Skeletal muscle satellite cell (primary cell): ENCODE results near the gene FAM3B.

Source experiments
- H3K27me3 ChIP-seq: 2 replicates; pipeline ENCODE4 v1.7.0; 2013; ENCODE audit warnings: low read length; ENCODE audit not compliant: control insufficient read depth, insufficient read depth
- H3K36me3 ChIP-seq: 2 replicates; pipeline ENCODE4 v1.7.0; 2013; ENCODE audit warnings: mild to moderate bottlenecking, control low read depth, low read length; ENCODE audit not compliant: insufficient read depth
- H3K4me1 ChIP-seq: 2 replicates; pipeline ENCODE4 v1.7.0; 2013; ENCODE audit warnings: low read length; ENCODE audit not compliant: control insufficient read depth, insufficient read depth
- H3K4me2 ChIP-seq: 2 replicates; pipeline ENCODE4 v1.7.0; 2013; ENCODE audit warnings: mild to moderate bottlenecking, low read length
- H3K4me3 ChIP-seq: 2 replicates; pipeline ENCODE4 v1.7.0; 2013; ENCODE audit warnings: low read length
- H3K9ac ChIP-seq: 2 replicates; pipeline ENCODE4 v1.7.0; 2013; ENCODE audit warnings: mild to moderate bottlenecking, low read depth, low read length, moderate library complexity
- H3K9me3 ChIP-seq: replicated peaks from 2 replicates; pipeline ENCODE4 v1.7.0; 2013; ENCODE audit warnings: mild to moderate bottlenecking, control low read depth, low read length

The FAM3B gene

GRCh38 chr21:41405321-41405720 is 88.7 kb downstream of the FAM3B start:
- Histone ChIP-seq H3K27me3 (peaks cover 11% of the 10 kb centered on the region), H3K4me3 (no peak overlapping the region), H3K9me3 (no peaks in the 10 kb centered on the region), H3K9ac (no peak overlapping the region), H3K36me3 (no peaks in the 10 kb centered on the region), H3K4me1 (no peaks in the 10 kb centered on the region), H3K4me2 (no peak overlapping the region)

GRCh38 chr21:41406340-41406739 is 89.7 kb downstream of the FAM3B start:
- Histone ChIP-seq H3K27me3 (peaks cover 11% of the 10 kb centered on the region), H3K4me1 (no peaks in the 10 kb centered on the region), H3K4me3 (no peak overlapping the region), H3K9me3 (no peaks in the 10 kb centered on the region), H3K9ac (no peak overlapping the region), H3K4me2 (no peak overlapping the region), H3K36me3 (no peaks in the 10 kb centered on the region)
